Activated CD4-positive, CD25-positive, alpha-beta regulatory T cell (primary cell): ENCODE data around the gene WDSUB1.

ENCODE experiments used
- DNase-seq, 4 experiments: peaks; one replicate each; lab custom pipeline; 2025; lab: John Stamatoyannopoulos, UW

The WDSUB1 gene

GRCh38 chr2:159195697-159196096 lies 90.8 kb downstream of the WDSUB1 start:
- DNase-seq: no peak

- no peak for DNase-seq
These were observed 92.3 kb downstream of the WDSUB1 start for GRCh38 chr2:159194241-159194640.

- DNase-seq: no peak
These were observed 92.7 kb downstream of the WDSUB1 start for GRCh38 chr2:159193791-159194190.

- DNase-seq: no peak
These were observed 94.1 kb downstream of the WDSUB1 start for GRCh38 chr2:159192371-159192918.

GRCh38 chr2:159188449-159188848 lies 98.1 kb downstream of the WDSUB1 start:
- DNase-seq: no peak

GRCh38 chr2:159187106-159187505 lies 99.4 kb downstream of the WDSUB1 start:
- no peak for DNase-seq

- DNase-seq: no peak
These were observed 100.0 kb downstream of the WDSUB1 start for GRCh38 chr2:159186462-159186861.
